Prostate gland (tissue), 2 donors: Measurements from ENCODE around the gene CTDNEP1. TPM values are rescaled to one million over a fixed set of nuclear protein-coding genes. Genes with fewer than 3 reads are reported as not detected.

ENCODE experiments used
- DNase-seq: peaks from one replicate; pipeline ENCODE4 v3.0.0-alpha.2; 2019; ENCODE audit warnings: low spot score
- H3K27ac ChIP-seq, 2 donors: fragments of 200-600 bp; sonication (generic); 2 replicates each; pipeline ENCODE4 v1.5.1; 2017 to 2019
- H3K27me3 ChIP-seq: fragments of 200-600 bp; sonication (generic); replicated peaks from 2 replicates; pipeline ENCODE4 v1.5.1; 2019; ENCODE audit not compliant: insufficient read depth
- H3K36me3 ChIP-seq, 2 donors: fragments of 200-600 bp; sonication (generic); 1 replicate in 1 of 2; 2 replicates in 1 of 2; pipeline versions ENCODE4 v1.5.1 to v1.8.1; 2017 to 2019
- H3K4me1 ChIP-seq: fragments of 200-600 bp; sonication (generic); replicated peaks from 2 replicates; pipeline ENCODE4 v1.5.1; 2019
- H3K4me3 ChIP-seq, 2 donors: fragments of 200-600 bp; sonication (generic); 2 replicates each; pipeline ENCODE4 v1.5.1; 2017 to 2019
- H3K9me3 ChIP-seq: fragments of 200-600 bp; sonication (generic); 2 replicates; pipeline ENCODE4 v1.5.1; 2017
- CTCF ChIP-seq, 4 experiments: fragments of 200-600 bp in 2 of 4; fragments of 450-650 bp in 2 of 4; sonication (generic) in 2 of 4; IDR thresholded peaks; 1 replicate in 3 of 4; 2 replicates in 1 of 4; pipeline ENCODE4 v1.5.1; 2016 to 2019; ENCODE audit warnings: antibody characterized with exemption in 4 of 4, mild to moderate bottlenecking in 2 of 4, moderate library complexity in 2 of 4
- POLR2A ChIP-seq: fragments of 450-650 bp; IDR thresholded peaks from one replicate; pipeline ENCODE4 v1.6.1; 2016; ENCODE audit warnings: antibody characterized with exemption, mild to moderate bottlenecking
- POLR2AphosphoS5 ChIP-seq: sonication (generic); formaldehyde crosslinking; IDR thresholded peaks from one replicate; pipeline ENCODE4 v1.6.1; 2017; ENCODE audit warnings: antibody characterized with exemption
- WGBS: methylation state at CpG from one replicate; pipeline ENCODE4 v1.1.5; 2018; 5-methylcytosine and 5-hydroxymethylcytosine counted together
- intact Hi-C: fragments of 100-400 bp; cut with DNase I; formaldehyde crosslinking; loops from one replicate; pipeline ENCODE4 v1.14.2; 2022
- total RNA-seq, 2 donors: library from RNA; depleted of rRNA; stranded (reverse); fragments of >200 nt; gene quantifications; one replicate each; pipeline ENCODE4 v1.1.0, GENCODE V29; 2016

Gene CTDNEP1
- total RNA-seq, 2 donors from 2014 or later, result 61.2 to 107 TPM

- Histone ChIP-seq H3K27ac (no peak overlapping the region), H3K36me3 (no peaks in the 10 kb centered on the region), H3K4me1 (peaks cover 13% of the 10 kb centered on the region), H3K9me3 (no peaks in the 10 kb centered on the region), H3K27me3 (no peaks in the 10 kb centered on the region), H3K4me3 (peak overlapping the region; percentile 3 to 23)
- intact Hi-C loops, result no loop called here
- no peak for DNase-seq
- TF ChIP-seq POLR2A (no peak), CTCF (IDR thresholded peaks at IDR 0.05) (no peak), POLR2AphosphoS5 (no peak)
- WGBS, result 6% methylated on average over 47 of the region's 75 CpGs
Measured at GRCh38 chr17:7293816-7294613, 42.5 kb upstream of the CTDNEP1 start.

- no peak for DNase-seq
- Histone ChIP-seq H3K36me3 (no peaks in the 10 kb centered on the region), H3K9me3 (no peaks in the 10 kb centered on the region), H3K4me3 (no peak overlapping the region), H3K27me3 (no peaks in the 10 kb centered on the region), H3K27ac (peak overlapping the region in 1 of 2 donors; percentile 13), H3K4me1 (peaks cover 13% of the 10 kb centered on the region)
- WGBS, result 75% methylated on average over 11 of the region's 11 CpGs
- TF ChIP-seq POLR2A, result no peak
- TF ChIP-seq POLR2AphosphoS5, result no peak
- TF ChIP-seq CTCF (IDR thresholded peaks at IDR 0.05), result no peak
- intact Hi-C loops, result no loop called here
Measured at GRCh38 chr17:7293159-7293558, 41.6 kb upstream of the CTDNEP1 start.

GRCh38 chr17:7292729-7293128 is 41.2 kb upstream of the CTDNEP1 start:
- intact Hi-C loops, result no loop called here
- Histone ChIP-seq H3K4me1 (peaks cover 13% of the 10 kb centered on the region), H3K36me3 (no peaks in the 10 kb centered on the region), H3K4me3 (no peak overlapping the region), H3K9me3 (no peaks in the 10 kb centered on the region), H3K27me3 (no peaks in the 10 kb centered on the region), H3K27ac (peak overlapping the region in 1 of 2 donors; percentile 13)
- no peak for DNase-seq
- TF ChIP-seq POLR2A (no peak), POLR2AphosphoS5 (no peak), CTCF (IDR thresholded peaks at IDR 0.05) (no peak)
- 30% methylated on average over 6 of the region's 6 CpGs for WGBS

GRCh38 chr17:7292194-7292593 is 40.7 kb upstream of the CTDNEP1 start:
- Histone ChIP-seq H3K27ac (no peak overlapping the region), H3K36me3 (no peaks in the 10 kb centered on the region), H3K9me3 (no peaks in the 10 kb centered on the region), H3K27me3 (no peaks in the 10 kb centered on the region), H3K4me3 (no peak overlapping the region), H3K4me1 (peaks cover 13% of the 10 kb centered on the region)
- intact Hi-C loops, result no loop called here
- WGBS, result 50% methylated on average over 2 of the region's 2 CpGs
- TF ChIP-seq POLR2AphosphoS5 (no peak), POLR2A (no peak), CTCF (IDR thresholded peaks at IDR 0.05) (no peak)
- DNase-seq, result no peak

- Histone ChIP-seq H3K27me3 (no peaks in the 10 kb centered on the region), H3K27ac (no peak overlapping the region), H3K4me3 (no peak overlapping the region), H3K9me3 (no peaks in the 10 kb centered on the region), H3K36me3 (no peaks in the 10 kb centered on the region), H3K4me1 (peaks cover 10% of the 10 kb centered on the region)
- TF ChIP-seq CTCF (IDR thresholded peaks at IDR 0.05) (no peak), POLR2AphosphoS5 (no peak), POLR2A (no peak)
- intact Hi-C loops, result no loop called here
- no peak for DNase-seq
- WGBS, result 73% methylated on average over 11 of the region's 11 CpGs
Measured at GRCh38 chr17:7290685-7291084, 39.2 kb upstream of the CTDNEP1 start.
